Measurements from ENCODE around the gene TMEM38A. TPM values are rescaled to one million over a fixed set of nuclear protein-coding genes. Genes with fewer than 3 reads are reported as not detected.
"Not testable (repeated sequence)": the region's sequence is repeated elsewhere in the genome, so short reads cannot be mapped to it uniquely, and the experiment has no call there.

TMEM38A gene
- total RNA-seq, 1 experiment from 2014 or later = 0.95 TPM

DNA sequence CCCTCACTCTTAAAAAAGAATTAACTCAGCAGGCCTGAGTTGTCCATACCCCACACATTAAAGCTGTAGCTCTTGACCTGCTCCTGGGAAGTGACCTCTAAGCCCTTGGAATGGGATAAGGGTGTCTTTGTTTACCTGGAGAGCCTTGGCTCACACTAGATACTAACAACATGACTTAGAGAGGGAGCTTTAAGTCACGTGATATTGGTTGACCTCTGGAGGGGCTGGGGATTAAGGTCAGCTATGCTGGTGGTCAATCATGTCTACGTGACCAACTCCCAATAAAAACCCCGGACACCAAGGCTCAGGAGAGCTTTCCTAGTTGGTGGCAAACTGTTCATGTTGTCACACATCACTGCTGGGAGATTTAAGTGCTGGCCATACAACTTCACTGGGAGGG is 61.7 kb downstream of the TMEM38A start:
- in situ Hi-C loops (cut with HindIII; ENCODE audit: low sequenced_read_pairs) = no loop called here
- no peak for DNase-seq (ENCODE audit: low spot score)

GRCh38 chr19:16726916-16727315 is 66.0 kb downstream of the TMEM38A start:
- no peak for DNase-seq (ENCODE audit: low spot score)
- in situ Hi-C loops (cut with HindIII; ENCODE audit: low sequenced_read_pairs) = no loop called here

DNA sequence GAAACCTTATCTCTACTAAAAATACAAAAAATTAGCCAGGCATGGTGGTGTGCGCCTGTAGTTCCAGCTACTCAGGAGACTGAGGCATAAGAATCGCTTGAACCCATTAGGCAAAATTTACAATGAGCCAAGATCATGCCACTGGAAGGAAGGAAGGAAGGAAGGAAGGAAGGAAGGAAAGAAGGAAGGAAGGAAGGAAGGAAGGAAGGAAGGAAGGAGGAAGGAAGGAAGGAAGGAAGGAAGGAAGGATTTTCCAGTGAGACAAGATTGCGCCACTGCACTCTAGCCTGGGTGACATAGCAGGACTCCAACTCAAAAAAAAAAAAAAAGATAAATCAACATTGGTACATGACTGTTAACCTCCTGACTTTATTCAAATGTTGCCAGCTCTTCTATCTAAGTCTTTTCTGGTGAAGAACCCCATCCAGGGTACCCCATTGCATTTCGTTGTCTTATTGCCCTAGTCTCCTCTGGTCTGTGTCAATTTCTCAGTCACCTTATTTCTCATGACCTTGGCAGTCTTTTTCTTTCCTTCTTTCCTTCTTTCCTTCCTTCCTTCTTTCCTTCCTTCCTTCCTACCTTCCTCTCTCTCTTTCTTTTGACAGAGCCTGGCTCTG is 74.8 kb downstream of the TMEM38A start:
- DNase-seq (ENCODE audit: low spot score); in situ Hi-C loops (cut with HindIII; ENCODE audit: low sequenced_read_pairs): not testable (repeated sequence)

- in situ Hi-C loops (cut with HindIII; ENCODE audit: low sequenced_read_pairs) = no loop called here
- no peak for DNase-seq (ENCODE audit: low spot score)
Observed at GRCh38 chr19:16736709-16737108, 75.8 kb downstream of the TMEM38A start.

DNA sequence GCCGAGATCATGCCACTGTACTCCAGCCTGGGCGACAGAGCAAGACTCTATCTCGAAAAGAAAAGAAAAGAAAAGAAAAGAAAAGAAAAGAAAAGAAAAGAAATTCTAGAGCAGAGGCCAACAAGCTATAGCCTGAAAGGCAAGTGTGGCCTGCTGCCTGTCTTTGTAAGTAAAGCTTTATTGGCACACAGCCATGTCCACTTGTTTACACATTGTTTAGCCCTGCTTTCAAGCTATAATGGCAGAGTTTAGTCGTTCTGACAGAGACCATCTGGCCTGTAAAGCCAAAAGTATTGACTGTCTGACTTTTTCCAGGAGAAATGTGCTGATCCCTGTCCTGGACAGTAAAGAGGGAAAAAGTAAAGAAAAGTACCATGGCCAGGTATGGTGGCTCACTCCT is 77.0 kb downstream of the TMEM38A start:
- no peak for DNase-seq (ENCODE audit: low spot score)
- in situ Hi-C loops (cut with HindIII; ENCODE audit: low sequenced_read_pairs) = no loop called here

DNA sequence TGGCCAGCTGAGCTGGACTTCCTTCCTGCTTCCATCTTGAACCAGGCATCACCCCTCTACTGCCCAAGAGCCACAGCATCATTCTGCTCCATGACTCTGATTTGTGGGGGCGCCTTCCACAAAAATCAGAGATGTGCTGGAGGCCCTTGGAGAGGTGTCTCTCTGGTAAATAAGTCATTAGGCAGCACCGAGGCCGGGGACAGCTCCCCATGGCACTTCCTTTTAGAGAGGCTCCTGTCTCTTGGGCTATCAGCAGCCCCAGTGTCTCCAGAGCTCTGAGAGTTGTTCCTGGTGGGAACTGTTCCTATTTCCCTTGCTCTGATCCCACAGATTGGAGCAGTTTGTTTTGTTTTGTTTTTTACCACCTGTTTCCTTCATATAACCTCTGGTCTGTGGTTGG is 78.6 kb downstream of the TMEM38A start:
- in situ Hi-C loops (cut with HindIII; ENCODE audit: low sequenced_read_pairs) = no loop called here
- no peak for DNase-seq (ENCODE audit: low spot score)

Other genes starting within 250 kb of the TMEM38A start
- 14.9 and 20.7 TPM in 2 replicates for gene EPS15L1, start 189.2 kb upstream of the TMEM38A start, total RNA-seq (2014; rRNA removed; shearing (Covaris generic))
- gene CALR3, start 165.0 kb upstream of the TMEM38A start, total RNA-seq (2014; rRNA removed; shearing (Covaris generic)) = not detected in 2 replicates
- gene C19orf44, start 164.7 kb upstream of the TMEM38A start, total RNA-seq (2014; rRNA removed; shearing (Covaris generic)) = 7.3 and 8.9 TPM in 2 replicates
- 3.3 and 4.6 TPM in 2 replicates for gene CHERP, start 118.7 kb upstream of the TMEM38A start, total RNA-seq (2014; rRNA removed; shearing (Covaris generic))
- 25.0 and 25.7 TPM in 2 replicates for gene SLC35E1, start 88.7 kb upstream of the TMEM38A start, total RNA-seq (2014; rRNA removed; shearing (Covaris generic))
- 10.7 and 13.6 TPM in 2 replicates for gene MED26, start 32.9 kb upstream of the TMEM38A start, total RNA-seq (2014; rRNA removed; shearing (Covaris generic))
- gene SMIM7, start 995 bp upstream of the TMEM38A start, total RNA-seq (2014; rRNA removed; shearing (Covaris generic)) = 116 and 118 TPM in 2 replicates
- not detected in 2 replicates for gene NWD1, start 58.7 kb downstream of the TMEM38A start, total RNA-seq (2014; rRNA removed; shearing (Covaris generic))
- 18.6 and 31.6 TPM in 2 replicates for gene SIN3B, start 168.3 kb downstream of the TMEM38A start, total RNA-seq (2014; rRNA removed; shearing (Covaris generic))
- not detected in 2 replicates for gene F2RL3, start 227.9 kb downstream of the TMEM38A start, total RNA-seq (2014; rRNA removed; shearing (Covaris generic))